ENCODE results near the gene VIM. TPM values are rescaled to one million over a fixed set of nuclear protein-coding genes. Genes with fewer than 3 reads are reported as not detected.

The VIM gene
- total and polyA plus RNA-seq, 10 of the 15 experiments (the other 5 are each of a cell fraction or from before 2014, with no cell fraction given), result 44.2 to 287 (median 188) TPM

GRCh38 chr10:17237149-17237527, 9.1 kb downstream of the VIM start:
- ATAC-seq (no peak), FAIRE-seq (no peak), DNase-seq (ENCODE audit: low read depth, low spot score) (no peak)
- Histone ChIP-seq H3K4me3 (no peak overlapping the region), H3K27me3 (replicated peaks in 1 of 2; ENCODE audit: control insufficient read depth in 2 of 2, insufficient read depth in 2 of 2, low read length in 1 of 2) (no peaks in the 10 kb centered on the region; a peak in 1 of 4 replicates), H4K20me1 (ENCODE audit: control insufficient read depth, insufficient read depth) (no peaks in the 10 kb centered on the region), H2AFZ (ENCODE audit: control insufficient read depth, low read depth, low read length) (no peak overlapping the region), H3K4me2 (ENCODE audit: control insufficient read depth, insufficient read depth) (no peak overlapping the region), H3K9me3 (replicated peaks; ENCODE audit: control insufficient read depth, insufficient read depth, low read length) (no peaks in the 10 kb centered on the region; the same call in 2 of the 3 replicates), H3K36me3 (ENCODE audit: control insufficient read depth in 2 of 2, insufficient read depth in 2 of 2, low read length in 1 of 2) (peaks cover 7% of the 10 kb centered on the region in 2 experiments; a peak in 3 of 4 replicates), H3K79me2 (ENCODE audit: control insufficient read depth, insufficient read depth, low read length) (no peaks in the 10 kb centered on the region), H3K9ac (ENCODE audit: control insufficient read depth, insufficient read depth, low read length) (no peak overlapping the region), H3K4me1 (ENCODE audit: control insufficient read depth, insufficient read depth, low read length) (peaks cover 8% of the 10 kb centered on the region; the same call in 1 of the 2 replicates), H3K27ac (ENCODE audit: control insufficient read depth, insufficient read depth) (no peak overlapping the region)
- in situ Hi-C loops (cut with MboI), result no loop called here
- BruUV-seq (replicated peaks), result no TSS peak
- POLR2A ChIA-PET, result no interaction called here
- SMC1A ChIA-PET (ENCODE audit: uncharacterized antibody, unreplicated experiment), result interaction anchor here (1.2 kb wide), 1 partner anchor 12 kb away, joined by 3 read pairs; no protein-coding TSS in a partner anchor
- RAD21 ChIA-PET (ENCODE audit: unreplicated experiment), result no interaction called here
- intact Hi-C loops (cut with micrococcal nuclease; ENCODE audit: unreplicated experiment), result loop anchor here (10.0 kb wide), 1 partner anchor 652 kb away; no protein-coding TSS in a partner anchor
- 90% methylated on average over 5 of the region's 5 CpGs for WGBS (ENCODE audit: insufficient coverage, insufficient replicate concordance, low lambda C conversion rate, missing lambda C conversion rate)
- CTCF ChIA-PET, result interaction anchor here (0.6 to 1.3 kb wide), 2 partner anchors 13 to 389 kb away, joined by 3 read pairs; no protein-coding TSS in a partner anchor
- no peak for TF ChIP-seq RFX5 (IDR thresholded peaks at IDR 0.05; ENCODE audit: low read depth, low read length)
- TF ChIP-seq BACH1 (IDR thresholded peaks at IDR 0.05; ENCODE audit: borderline replicate concordance), result no peak
- TF ChIP-seq CBX3 (IDR thresholded peaks at IDR 0.05; ENCODE audit: borderline replicate concordance, low read depth), result no peak
- TF ChIP-seq NFIC (IDR thresholded peaks at IDR 0.05; ENCODE audit: low read depth, low read length), result no peak
- no peak for TF ChIP-seq CEBPB (IDR thresholded peaks at IDR 0.05; ENCODE audit: borderline replicate concordance in 1 of 2, low read depth in 2 of 2, low read length in 2 of 2)
- TF ChIP-seq POLR2AphosphoS2 (IDR thresholded peaks at IDR 0.05; ENCODE audit: low read depth, low read length), result no peak
- no peak for TF ChIP-seq KAT2A (conservative IDR thresholded peaks at IDR 0.05; ENCODE audit: control insufficient read depth, low read depth, low read length)
- no peak for TF ChIP-seq RELB (IDR thresholded peaks at IDR 0.05; ENCODE audit: low read depth)
- no peak for TF ChIP-seq GABPA (IDR thresholded peaks at IDR 0.05; ENCODE audit: low read depth)
- no peak for TF ChIP-seq EGR1 (IDR thresholded peaks at IDR 0.05; ENCODE audit: borderline replicate concordance in 1 of 2, low read depth in 2 of 2, low read length in 2 of 2)
